Measurements from ENCODE around the gene SRM.

GRCh38 chr1:11058026-11058425 is 1.8 kb downstream of the SRM start:
- TF ChIP-seq POLR2AphosphoS5 (IDR thresholded peaks at IDR 0.05; ENCODE audit: low read depth) (no peak), CTCF (IDR thresholded peaks at IDR 0.05; ENCODE audit: insufficient read depth, low read length) (no peak), REST (IDR thresholded peaks at IDR 0.05; ENCODE audit: insufficient replicate concordance, low read depth) (no peak)
